ACC112 (cell line): ENCODE data around the gene SH3BP1.

ENCODE experiments used
- H2AFZ ChIP-seq: fragments of 200-600 bp; sonication (generic); one replicate; pipeline ENCODE4 v1.6.0; 2017; ENCODE audit warnings: antibody characterized with exemption, low read length; ENCODE audit not compliant: unreplicated experiment
- H3K27ac ChIP-seq: fragments of 200-600 bp; sonication (generic); 2 replicates; pipeline ENCODE4 v1.5.1; 2014; ENCODE audit warnings: low read depth, mild to moderate bottlenecking, antibody characterized with exemption, low read length, moderate library complexity
- H3K27me3 ChIP-seq: fragments of 200-600 bp; sonication (generic); 2 replicates; pipeline ENCODE4 v1.6.1; 2014; ENCODE audit warnings: mild to moderate bottlenecking, antibody characterized with exemption, low read length, moderate library complexity, mixed read lengths; ENCODE audit not compliant: insufficient read depth
- H3K36me3 ChIP-seq: fragments of 200-600 bp; sonication (generic); 2 replicates; pipeline ENCODE4 v1.6.1; 2016; ENCODE audit warnings: mild to moderate bottlenecking, antibody characterized with exemption, low read length, moderate library complexity, mixed read lengths; ENCODE audit not compliant: insufficient read depth
- H3K4me1 ChIP-seq: fragments of 200-600 bp; sonication (generic); one replicate; pipeline ENCODE4 v1.6.1; 2016; ENCODE audit warnings: low read length, mixed read lengths; ENCODE audit not compliant: insufficient read depth, unreplicated experiment, control insufficient read depth
- H3K4me3 ChIP-seq: fragments of 200-600 bp; sonication (generic); 2 replicates; pipeline ENCODE4 v1.5.1; 2014; ENCODE audit warnings: mild to moderate bottlenecking, low read depth, low read length
- H3K79me2 ChIP-seq: fragments of 200-600 bp; sonication (generic); one replicate; pipeline ENCODE4 v1.6.0; 2016; ENCODE audit warnings: low read length; ENCODE audit not compliant: control insufficient read depth, unreplicated experiment, insufficient read depth

Gene SH3BP1

DNA sequence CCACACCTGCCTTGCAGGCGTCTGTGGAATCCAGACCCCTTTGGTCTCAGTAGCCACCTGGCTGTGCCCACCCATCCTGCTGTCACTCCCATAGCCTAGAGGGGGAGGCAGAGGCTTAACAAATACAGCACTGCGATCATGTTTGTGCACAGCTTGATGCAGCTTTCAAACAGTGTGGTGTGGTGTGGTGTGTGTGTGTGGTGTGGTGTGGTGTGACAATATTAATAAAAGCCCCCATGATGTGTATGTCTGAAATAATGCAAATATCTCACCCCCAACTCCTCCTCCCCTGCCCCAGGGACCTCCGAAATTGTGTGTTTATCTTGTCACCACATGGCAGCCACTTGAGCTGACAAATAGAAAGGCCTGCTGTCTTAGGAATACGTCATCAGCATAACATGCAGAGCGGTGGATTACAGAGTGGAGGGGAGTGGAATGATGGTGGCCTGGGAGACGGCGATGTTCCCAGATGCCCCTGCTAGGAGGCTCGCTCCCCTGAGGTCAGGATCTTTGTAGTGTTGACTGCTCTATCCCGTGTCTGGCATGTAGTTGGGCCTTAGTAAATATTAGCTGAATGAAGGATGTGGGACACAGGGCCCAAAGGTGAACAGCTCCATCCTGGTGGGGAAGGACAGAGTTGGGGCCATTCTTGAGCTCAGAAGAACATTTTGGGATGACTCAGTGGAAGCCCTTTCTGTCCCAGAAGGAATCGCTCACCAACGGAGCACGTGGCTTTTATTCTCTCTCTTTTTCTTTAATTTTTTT, 21.9 kb downstream of the SH3BP1 start:
- Histone ChIP-seq H3K79me2 (peaks cover 37% of the 10 kb centered on the region), H2AFZ (no peak overlapping the region), H3K4me1 (peaks cover 20% of the 10 kb centered on the region), H3K36me3 (no peaks in the 10 kb centered on the region), H3K27ac (no peak overlapping the region), H3K4me3 (peak overlapping the region; percentile 79; the same call in 1 of the 2 replicates), H3K27me3 (no peaks in the 10 kb centered on the region)

DNA sequence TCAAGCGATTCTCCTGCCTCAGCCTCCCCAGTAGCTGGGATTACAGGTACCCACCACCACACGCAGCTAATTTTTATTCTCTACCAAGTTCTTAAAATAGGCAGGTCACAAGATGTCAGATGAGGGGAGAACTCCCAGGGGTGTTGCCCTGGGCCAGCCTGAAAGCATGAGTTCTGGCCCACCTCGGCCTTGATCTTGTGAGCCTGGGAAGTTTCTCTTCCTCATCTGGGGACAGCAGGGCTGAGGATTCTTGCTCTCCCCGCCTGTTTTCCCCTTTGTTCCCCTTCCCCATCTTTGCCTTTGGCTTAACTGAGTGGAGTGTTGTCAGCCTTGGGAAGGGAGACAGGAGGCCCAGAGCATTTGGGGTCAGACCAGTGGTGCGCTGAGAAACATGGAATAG, 22.6 kb downstream of the SH3BP1 start:
- no peaks in the 10 kb centered on the region for H3K27me3 ChIP-seq
- H3K36me3 ChIP-seq = no peaks in the 10 kb centered on the region
- H3K79me2 ChIP-seq = peaks cover 37% of the 10 kb centered on the region
- no peak overlapping the region for H3K4me3 ChIP-seq
- H3K4me1 ChIP-seq = peaks cover 20% of the 10 kb centered on the region
- no peak overlapping the region for H2AFZ ChIP-seq
- no peak overlapping the region for H3K27ac ChIP-seq

DNA sequence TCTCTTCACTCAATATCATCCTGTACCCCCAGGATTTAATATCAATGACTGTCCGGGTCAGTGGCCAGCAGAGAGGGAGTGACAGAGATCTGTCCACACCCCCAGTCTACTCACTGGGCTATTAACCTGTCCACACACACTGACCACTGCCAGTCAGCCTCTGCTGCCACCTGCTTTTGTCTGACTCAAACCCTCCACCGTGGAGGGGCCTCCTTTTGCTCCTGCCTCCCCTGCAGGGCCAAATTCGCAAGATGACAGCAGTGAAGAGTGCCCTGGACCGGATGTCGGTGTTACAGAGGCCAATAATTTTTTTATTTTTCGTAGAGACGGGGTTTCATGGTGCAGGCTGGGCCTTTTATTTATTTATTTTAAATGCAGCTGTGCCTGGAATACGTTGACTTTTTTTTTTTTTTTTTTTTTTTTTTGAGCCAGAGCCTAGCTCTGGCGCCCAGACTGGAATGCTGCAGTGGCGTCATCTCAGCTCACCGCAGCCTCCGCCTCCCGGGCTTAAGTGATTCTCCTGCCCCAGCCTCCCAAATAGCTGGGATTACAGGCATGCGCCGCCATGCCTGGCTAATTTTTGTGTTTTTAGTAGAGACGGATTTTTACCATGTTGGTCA, 24.2 kb downstream of the SH3BP1 start:
- H3K36me3 ChIP-seq = no peaks in the 10 kb centered on the region
- H2AFZ ChIP-seq = no peak overlapping the region
- no peak overlapping the region for H3K27ac ChIP-seq
- H3K4me3 ChIP-seq = no peak overlapping the region
- peaks cover 37% of the 10 kb centered on the region for H3K79me2 ChIP-seq
- no peaks in the 10 kb centered on the region for H3K27me3 ChIP-seq
- peaks cover 15% of the 10 kb centered on the region for H3K4me1 ChIP-seq

DNA sequence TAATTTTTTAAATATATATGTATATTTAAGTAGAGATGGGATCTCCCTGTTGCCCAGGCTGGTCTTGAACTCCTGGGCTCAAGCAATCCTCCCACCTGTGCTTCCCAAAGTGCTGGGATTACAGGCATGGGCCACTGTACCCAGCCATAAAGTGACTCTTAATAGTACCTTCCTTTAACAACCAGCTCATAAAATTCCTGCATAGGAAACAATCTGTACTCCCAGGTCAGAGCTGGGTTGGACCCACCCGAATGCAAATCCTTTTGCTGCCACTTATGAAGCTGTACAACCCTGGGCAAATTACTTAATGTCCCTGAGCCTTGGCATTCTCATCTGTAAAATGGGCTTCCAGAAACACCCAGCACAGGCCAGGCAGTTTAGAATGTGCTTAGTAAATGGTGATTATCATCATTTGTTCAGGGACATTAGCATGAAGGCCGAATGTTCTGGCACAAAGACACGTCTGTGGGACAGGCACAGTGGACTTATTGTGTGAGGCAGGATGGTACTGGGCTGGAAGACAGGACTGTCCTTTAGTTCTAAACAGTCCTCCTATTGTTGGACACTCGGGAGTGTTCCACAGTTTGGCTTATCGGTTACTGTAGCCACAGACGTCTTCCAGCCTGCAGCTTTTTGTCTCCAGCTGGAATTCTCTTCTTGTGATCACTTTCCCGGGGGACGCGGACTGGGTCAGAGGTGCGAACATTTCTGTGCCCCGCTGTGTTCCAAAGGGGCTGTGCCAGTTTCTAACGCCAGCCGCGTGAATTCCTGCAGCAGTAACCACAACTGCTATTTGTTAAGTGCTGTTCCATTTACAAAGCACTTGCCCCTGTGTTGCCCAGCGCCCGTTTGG, 25.0 kb downstream of the SH3BP1 start:
- Histone ChIP-seq H2AFZ (no peak overlapping the region), H3K4me3 (no peak overlapping the region), H3K36me3 (no peaks in the 10 kb centered on the region), H3K27me3 (no peaks in the 10 kb centered on the region), H3K79me2 (peaks cover 32% of the 10 kb centered on the region), H3K4me1 (peaks cover 15% of the 10 kb centered on the region), H3K27ac (no peak overlapping the region)

DNA sequence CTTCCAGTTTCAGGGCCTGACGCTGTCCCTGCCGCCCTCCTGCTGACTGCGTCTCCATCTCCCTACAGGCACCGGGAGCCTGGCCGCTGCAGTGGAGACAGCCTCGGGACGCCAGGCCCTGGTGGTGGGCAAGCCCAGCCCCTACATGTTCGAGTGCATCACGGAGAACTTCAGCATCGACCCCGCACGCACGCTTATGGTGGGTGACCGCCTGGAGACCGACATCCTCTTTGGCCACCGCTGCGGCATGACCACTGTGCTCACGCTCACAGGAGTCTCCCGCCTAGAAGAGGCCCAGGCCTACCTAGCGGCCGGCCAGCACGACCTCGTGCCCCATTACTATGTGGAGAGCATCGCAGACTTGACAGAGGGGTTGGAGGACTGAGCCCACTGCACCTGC, 26.0 kb downstream of the SH3BP1 start:
- Histone ChIP-seq H3K36me3 (no peaks in the 10 kb centered on the region), H3K79me2 (peaks cover 22% of the 10 kb centered on the region), H3K27ac (no peak overlapping the region), H3K4me1 (peaks cover 10% of the 10 kb centered on the region), H3K4me3 (no peak overlapping the region), H2AFZ (no peak overlapping the region), H3K27me3 (no peaks in the 10 kb centered on the region)

DNA sequence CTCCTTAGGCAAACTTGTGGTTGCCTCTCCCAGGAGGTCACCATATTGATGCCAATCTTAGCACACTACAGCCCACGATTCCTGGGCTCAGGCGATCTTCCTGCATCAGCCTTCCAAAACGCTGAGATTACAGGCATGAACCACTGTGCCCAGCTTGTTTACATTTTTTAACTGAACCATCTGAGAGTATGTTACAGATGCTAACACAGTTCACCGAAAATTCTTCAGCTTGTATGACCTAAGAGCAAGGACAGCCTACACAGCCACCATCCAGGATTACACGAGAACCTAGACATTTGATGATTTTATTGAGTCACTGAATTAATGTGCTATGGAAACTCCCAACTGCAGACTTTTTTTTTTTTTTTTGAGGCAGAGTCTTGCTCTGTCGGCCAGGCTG, 30.1 kb downstream of the SH3BP1 start:
- Histone ChIP-seq H2AFZ (no peak overlapping the region), H3K4me1 (no peaks in the 10 kb centered on the region), H3K36me3 (no peaks in the 10 kb centered on the region)

DNA sequence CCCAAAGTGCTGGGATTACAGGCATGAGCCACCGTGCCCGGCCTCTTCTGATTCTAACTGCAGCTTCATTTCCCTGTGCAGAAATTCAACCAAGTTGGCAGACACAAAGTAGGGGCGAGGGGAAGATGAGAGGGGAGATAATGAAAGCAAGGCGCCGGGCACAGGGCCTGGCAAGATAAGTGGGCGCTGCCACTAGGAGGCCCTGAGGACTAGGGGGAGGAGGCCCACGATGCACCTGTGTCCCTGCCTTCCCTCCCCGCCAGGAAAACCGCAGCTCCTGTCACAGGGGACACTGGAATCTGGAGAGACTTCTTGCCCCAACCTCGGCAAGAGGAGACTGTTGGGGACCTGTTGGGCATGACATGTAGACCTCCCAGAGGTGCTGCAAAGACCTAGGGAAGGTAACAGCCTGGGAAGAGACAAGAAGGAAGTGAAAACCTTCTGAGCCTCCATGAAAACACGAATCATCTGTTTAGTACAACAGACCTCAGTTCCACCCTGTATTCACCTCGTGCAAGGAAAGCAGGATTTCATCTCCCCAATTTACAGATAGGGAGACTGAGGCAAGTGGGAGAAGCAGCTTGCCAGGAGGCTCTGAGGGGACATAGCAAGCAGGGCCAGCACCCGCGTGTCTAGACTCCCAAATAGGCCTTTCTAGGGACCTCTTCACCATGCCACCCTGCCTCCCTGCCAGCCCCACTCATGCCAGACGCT, 32.9 kb downstream of the SH3BP1 start:
- Histone ChIP-seq H3K79me2 (peaks cover 17% of the 10 kb centered on the region), H3K4me3 (no peak overlapping the region), H3K27me3 (no peaks in the 10 kb centered on the region), H2AFZ (no peak overlapping the region), H3K4me1 (no peaks in the 10 kb centered on the region), H3K36me3 (no peaks in the 10 kb centered on the region), H3K27ac (no peak overlapping the region)

More for the DNA sequence above, 30.1 kb downstream of the SH3BP1 start:
- H3K27ac ChIP-seq = no peak overlapping the region
- H3K27me3 ChIP-seq = no peaks in the 10 kb centered on the region
- H3K4me3 ChIP-seq = no peak overlapping the region
- H3K79me2 ChIP-seq = peaks cover under 1% of the 10 kb centered on the region

DNA sequence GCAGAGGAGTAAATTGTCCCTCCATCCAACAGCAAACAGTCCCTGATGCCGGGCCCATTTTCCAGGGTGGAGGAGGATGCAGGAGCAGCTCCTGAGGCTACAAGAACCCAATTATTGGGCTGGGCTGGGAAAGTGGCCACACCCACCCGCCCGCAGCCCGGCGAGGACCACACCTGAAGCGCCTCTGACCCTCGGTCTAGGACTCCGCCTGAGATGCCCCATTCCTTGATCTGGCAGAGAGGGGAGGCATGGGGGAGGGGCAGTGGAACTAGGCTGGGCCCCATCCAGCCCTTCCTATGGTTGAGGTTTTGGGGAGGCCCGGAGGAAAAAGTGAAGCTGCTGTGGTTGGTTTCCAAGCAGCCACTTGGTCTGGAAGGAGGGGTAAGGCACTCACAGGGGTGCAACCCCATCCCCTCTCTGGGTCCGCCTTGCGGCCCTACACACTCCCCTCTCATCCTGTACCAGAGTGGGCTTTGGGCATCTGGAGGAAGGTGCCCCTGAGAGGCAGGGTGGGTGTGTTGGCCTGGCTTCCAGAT, 33.5 kb downstream of the SH3BP1 start:
- Histone ChIP-seq H3K79me2 (peaks cover 21% of the 10 kb centered on the region), H3K4me1 (no peaks in the 10 kb centered on the region)

DNA sequence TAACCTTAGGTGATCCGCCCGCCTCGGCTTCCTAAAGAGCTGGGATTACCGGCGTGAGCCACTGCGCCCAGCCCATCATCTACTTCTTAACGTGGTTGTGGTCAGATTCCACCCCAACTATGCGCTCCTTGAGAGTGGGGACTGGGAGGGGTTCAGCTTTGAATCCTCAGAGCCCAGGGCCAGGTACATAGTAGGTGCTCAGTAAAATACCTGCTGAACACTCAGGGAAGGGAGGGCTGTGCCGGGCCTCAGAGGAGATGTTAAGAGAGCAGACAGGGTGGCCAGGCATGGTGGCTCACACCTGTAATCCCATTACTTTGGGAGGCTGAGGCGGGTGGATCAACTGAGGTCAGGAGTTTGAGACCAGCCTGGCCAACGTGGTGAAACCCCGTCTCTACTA, 34.8 kb downstream of the SH3BP1 start:
- no peaks in the 10 kb centered on the region for H3K27me3 ChIP-seq
- H3K4me3 ChIP-seq = no peak overlapping the region
- H3K27ac ChIP-seq = no peak overlapping the region
- no peak overlapping the region for H2AFZ ChIP-seq
- H3K79me2 ChIP-seq = peaks cover 26% of the 10 kb centered on the region
- H3K36me3 ChIP-seq = no peaks in the 10 kb centered on the region
- H3K4me1 ChIP-seq = peaks cover 3% of the 10 kb centered on the region

More for the DNA sequence above, 33.5 kb downstream of the SH3BP1 start:
- Histone ChIP-seq H3K27me3 (no peaks in the 10 kb centered on the region), H2AFZ (no peak overlapping the region), H3K36me3 (no peaks in the 10 kb centered on the region), H3K27ac (no peak overlapping the region), H3K4me3 (no peak overlapping the region)
